Stimulated activated CD8-positive, alpha-beta memory T cell treated with anti-CD3 and anti-CD28 coated beads, Interleukin-7, amount 100 ng/mL, for 48 hours (primary cell): ENCODE data around the gene MSMP.

Experiments
- DNase-seq, 2 donors: peaks; one replicate each; pipeline ENCODE4 v3.0.0-alpha.2; 2020; ENCODE audit warnings: low read depth in 1 of 2; ENCODE audit errors: extremely low read depth in 1 of 2

Gene MSMP

DNA sequence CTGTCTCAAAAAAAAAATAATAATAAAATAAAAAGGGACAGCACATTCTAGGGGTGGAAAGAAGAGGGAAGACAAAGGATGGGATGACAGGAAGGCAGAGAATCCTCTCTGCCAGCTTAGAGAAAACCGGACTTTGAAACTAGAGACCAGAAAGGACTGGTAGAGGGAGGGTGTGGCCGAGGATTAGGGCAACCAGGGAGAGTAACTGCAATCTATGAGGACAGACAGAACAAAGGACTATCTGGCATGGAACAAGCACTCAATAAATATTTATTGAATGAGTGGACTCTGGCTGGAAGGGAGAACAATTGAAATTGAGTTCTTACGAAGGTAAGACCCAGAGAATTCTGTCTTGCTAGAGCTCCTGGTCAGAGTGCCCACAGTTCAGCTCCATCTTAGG, 7.5 kb downstream of the MSMP start:
- DNase-seq = no peak

DNA sequence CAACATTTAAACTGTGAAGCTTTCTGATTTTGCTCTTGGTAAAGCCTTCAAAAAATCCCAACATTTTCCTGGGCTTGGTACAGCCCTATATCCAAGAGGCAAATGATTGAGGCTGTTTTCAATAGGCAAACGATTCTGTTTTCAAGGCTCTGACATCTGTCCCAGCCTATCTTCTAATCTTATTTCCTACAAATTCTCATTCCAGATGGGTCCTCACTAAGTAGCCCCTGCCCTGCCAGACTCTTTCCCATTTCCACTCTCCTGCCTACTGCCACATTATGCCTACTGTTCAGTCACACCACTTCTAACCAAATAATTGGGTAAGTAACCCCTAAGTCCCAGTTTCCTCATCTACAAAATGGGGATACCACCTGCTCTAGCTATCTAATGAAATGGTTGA, 8.5 kb downstream of the MSMP start:
- DNase-seq = no peak

DNA sequence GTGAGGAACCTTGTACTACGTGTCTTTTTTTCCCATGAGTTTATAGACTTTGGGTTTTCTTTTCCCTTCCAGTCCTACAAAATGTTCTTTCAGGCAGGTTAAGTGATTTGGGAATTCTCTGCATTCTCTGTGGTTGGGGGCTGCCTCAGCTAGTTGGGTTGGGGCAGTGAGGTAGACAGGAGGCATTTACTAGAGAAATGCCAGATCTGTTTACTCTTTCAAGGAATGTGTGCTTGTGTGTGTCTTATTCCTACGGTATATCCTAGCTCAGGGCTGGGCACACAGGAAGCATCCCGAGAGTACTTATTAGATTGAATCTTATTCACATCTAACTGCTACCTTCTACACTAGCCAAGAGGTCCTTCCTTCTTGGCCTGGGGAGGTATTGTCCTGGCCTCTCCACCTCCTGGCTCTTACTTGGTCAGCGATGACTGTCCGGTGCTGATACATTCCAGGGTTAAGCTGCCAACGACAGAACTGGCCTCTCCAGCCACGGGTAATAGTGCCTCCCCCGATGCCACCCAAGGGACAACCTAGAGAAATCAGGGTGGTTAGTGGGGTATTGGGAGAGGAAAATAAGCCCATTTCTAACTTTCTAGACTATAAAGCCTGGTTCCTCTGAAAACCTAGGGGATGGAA, 10.1 kb downstream of the MSMP start:
- DNase-seq = no peak

DNA sequence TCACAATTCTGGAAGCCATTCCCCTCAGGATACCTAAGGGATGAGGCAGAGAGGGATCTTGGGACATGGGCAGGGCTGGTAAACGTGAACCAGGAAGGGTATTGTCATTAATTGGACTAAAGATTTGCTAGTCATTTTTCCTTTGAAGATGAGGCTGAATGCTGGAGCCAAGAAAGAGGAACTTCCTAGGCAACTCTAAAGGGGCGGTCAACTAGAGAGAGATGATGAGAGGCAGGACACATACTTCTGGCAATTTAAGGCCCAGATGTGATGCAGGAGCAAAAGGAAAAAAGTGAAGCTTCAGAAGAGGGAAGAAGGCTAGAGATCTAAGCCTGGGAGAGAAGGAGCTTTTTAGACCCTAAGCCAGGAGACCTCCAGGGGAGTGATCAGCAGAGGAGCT, 10.6 kb downstream of the MSMP start:
- no peak for DNase-seq

DNA sequence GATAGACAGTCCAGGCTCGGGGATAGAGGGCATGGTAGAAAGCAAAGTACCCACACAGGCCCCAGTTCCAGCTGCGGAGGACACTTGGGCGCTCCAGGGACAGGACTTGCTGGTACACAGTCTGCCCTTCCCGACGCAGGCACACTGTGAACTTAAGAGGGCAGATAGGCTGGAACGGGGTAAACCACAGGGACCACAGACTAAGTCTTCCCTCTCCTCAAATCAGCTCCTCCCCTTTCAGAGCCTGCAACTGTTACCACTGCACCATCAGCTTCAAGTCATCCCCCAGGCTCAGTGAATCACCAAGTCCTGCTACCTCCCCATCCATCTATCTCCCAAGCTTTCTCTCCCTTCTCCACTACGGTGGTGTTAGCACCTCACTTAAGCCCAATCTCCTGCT, 12.3 kb downstream of the MSMP start:
- no peak for DNase-seq

DNA sequence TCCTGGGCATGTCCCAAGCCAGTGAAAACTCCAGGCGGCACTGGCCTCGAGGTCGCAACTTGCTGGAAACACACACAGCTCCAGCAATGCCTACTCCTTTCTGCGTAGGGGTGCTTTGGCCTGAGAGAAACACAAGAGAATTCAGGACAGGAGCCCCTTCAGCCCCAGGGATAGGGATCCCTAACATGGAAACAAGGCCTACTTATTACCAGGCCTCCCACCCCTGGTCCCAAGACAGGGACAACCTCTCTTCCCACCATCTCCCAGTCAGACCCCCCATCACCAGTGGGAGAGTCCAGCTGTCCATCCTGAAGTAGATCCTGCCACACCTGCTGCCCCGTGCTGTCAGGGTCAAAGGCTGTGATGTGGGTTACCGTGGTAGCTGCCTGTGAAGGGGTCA, 13.8 kb downstream of the MSMP start:
- no peak for DNase-seq

DNA sequence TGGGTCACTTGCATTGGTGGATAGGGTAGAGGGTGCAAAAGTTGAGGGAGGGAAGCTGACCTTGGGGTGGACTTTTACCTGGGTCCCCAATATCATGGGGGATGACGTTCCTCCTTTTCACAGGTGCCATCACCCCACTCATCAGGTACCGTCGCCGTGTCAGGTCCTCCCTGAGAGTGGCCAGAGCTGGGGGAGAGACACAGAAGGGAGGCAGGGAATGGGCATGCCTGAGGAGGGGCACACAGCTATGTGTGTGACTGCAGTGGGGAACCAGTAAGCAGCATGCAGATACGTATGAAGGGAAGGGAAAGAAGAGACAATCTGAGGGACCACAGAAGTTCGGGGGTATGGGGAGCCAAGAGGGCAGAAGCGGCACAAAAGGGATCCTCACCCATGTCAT, 15.2 kb downstream of the MSMP start:
- no peak for DNase-seq

DNA sequence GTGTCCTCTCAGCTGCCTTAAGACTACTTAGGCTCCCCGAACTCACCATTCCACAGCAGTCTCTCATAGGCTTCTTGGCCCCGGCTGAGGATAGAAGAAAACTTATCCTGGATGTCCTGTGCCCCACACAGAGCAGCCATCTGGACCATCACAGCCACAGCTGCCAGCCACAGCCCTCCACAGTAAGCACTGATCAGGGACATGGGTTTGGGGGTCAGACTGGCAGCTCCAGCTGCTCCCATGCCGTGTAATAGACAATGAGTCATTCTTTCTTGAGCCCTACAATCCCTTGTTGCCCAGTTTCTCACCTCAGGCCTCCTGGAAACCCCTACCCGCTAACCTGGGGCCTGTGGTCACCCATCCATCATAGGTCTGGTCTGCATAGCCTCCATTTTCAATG, 15.9 kb downstream of the MSMP start:
- DNase-seq = no peak

DNA sequence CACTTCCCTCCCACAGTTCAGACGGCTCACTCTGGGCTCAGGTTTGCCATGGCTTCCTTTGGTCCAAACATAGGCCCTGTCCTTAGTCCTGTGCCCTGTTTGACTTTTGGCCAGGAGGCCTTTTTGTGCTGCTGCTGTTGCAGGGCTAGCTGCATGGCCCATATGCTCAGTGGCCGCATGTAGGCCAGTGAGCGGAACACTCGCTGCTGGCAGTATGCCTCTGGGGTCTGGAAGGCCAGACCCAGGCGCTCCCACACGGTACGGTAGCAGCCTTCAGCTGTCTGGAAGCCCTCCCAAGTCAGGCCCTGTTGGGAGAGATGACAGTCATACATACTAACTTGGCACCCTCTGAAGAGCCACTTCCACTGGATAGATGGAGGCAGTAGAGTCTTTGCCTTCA, 16.9 kb downstream of the MSMP start:
- DNase-seq = no peak

DNA sequence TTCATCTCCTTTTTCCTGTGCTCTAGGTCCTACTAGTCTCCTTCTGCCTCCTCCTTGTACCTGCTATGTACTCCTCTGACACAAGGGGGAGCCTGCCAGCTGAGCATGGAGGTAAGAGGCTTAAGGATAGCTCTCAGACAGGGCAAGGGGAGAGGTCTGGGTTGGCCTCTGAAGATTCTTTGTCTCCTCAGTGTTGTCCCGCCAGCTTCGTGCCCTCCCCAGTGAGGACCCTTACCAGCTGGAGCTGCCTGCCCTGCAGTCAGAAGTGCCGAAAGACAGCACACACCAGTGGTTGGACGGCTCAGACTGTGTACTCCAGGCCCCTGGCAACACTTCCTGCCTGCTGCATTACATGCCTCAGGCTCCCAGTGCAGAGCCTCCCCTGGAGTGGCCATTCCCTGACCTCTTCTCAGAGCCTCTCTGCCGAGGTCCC, 17.9 kb downstream of the MSMP start:
- peak in 1 of 2 donors; percentile 50 for DNase-seq

DNA sequence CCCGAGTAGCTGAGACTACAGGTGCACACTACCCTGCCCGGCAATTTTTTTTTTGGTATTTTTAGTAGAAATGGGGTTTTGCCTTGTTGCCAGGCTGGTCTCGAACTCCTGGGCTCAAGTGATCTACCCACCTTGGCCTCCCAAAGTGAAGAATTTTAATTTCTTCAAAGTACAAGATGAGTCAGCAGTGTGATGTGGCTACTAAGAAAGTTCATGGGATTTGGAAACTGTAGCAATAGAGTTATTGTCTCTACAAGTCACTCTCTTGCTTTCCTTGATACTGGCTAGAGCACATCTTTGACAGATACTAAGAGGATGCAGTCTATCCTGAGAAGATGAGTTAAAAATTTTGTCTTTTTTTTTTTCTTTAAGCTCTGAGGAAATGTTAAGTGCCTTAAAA, 20.0 kb downstream of the MSMP start:
- DNase-seq = no peak

DNA sequence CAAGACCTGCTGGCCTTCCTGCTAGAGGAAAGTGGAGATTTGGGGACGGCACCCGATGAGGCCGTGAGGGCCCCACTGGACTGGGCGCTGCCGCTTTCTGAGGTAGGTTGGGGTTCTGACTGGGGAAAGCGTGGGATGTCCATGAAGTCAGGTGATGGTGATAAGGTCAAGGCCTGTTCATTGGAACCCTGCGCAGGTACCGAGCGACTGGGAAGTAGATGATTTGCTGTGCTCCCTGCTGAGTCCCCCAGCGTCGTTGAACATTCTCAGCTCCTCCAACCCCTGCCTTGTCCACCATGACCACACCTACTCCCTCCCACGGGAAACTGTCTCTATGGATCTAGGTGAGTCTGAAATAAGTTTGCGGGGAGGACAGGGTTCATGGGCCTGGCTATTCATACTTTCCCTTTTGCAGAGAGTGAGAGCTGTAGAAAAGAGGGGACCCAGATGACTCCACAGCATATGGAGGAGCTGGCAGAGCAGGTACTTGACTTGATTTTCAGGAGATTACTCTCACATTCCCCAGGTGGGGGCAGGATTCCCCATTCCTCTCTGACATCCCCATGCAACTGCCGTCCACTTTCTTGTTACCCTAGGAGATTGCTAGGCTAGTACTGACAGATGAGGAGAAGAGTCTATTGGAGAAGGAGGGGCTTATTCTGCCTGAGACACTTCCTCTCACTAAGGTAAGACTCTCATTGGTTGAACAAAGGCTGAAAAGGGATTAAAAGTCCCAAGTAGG, 21.1 kb downstream of the MSMP start:
- DNase-seq = no peak

DNA sequence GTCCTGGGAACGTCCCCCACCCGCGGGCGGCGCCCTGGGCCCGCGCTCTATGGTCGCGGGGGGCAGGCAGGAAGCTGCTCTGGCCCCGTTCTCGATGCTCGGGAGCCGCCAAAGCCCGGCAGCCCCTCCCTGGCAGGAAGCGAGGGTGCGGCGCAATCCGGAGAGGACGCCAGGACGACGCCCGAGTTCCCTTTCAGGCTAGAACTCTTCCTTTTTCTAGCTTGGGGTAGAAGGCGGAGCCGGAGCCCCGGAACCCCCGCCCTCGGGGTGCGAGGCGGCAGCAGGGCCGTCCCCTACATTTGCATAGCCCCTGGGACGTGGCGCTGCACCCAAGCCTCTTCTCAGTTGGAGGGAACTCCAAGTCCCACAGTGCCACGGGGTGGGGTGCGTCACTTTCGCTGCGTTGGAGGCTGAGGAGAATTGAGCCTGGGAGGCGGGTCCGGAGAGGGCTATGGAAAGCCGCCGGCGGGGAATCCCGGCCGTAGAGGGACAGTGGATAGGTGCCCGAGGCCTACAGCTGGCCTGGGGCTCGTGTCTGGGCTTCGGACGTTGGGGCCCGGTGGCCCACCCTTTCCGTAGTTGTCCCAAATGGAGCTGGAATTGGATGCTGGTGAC, 21.8 kb downstream of the MSMP start, which contains the start of the genes CREB3 and TLN1:
TSS of gene CREB3 (plus strand) at position 482 of the 615 bp plus-strand sequence. CDS start at position 589, 107 bp downstream.
TSS of gene TLN1 (minus strand) at position 11 of the 615 bp plus-strand sequence. CDS start 6,501 bp downstream, outside the sequence.
- DNase-seq = peak; percentile 93 to 98

DNA sequence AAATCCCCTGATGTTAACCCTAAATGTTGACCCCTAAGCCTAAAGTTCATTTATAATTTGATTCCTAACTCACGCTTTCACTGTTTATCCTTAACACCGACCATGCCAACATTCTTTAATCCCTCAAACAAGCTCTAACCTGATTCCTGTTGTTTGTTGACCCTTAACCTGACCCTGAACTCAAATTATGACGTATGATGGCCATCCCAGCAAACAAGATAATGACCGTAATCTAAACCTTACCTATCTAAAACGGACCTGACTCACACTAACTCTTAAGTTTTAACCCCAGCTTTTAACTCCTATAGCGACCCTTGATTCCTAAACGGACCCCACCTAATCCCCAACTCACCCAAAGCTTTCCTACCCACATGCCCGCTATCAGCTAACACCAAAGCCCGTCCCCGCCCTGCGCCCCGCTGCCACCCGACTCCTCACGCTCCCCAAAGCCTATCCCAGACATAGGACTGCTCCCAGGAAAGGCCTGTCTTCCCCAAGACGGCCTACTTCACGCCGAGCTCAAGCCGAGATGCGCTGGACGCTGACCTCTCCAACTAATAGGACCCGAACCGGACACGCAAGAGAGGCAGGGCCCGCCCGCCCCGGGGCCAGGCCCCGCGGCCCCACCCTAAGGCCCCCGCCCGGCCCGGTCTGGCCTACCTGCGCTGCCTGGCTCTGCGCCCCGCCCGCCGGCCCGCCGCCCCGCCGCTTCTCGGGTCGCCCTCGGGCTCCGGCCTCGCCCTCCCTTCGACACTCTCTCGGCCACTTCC, 22.5 kb downstream of the MSMP start:
- DNase-seq = no peak

DNA sequence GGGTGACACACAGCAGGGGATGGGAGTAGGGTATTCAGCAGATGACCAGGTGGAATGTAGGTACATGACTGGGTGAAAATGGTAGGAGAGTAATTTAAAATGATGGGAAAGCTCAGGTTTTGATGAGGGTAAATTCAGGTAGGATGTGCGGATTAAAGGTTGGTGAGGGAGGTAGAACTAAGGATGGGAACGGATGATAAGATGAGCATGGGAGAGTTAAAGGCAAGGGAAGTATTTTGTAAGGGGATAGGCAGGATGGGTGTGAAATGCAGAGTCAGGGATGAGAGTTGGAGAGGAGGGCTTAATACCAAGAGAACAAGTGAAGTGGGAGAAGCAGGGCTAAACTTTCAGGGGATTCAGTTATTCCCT, 23.6 kb downstream of the MSMP start:
- DNase-seq = no peak

DNA sequence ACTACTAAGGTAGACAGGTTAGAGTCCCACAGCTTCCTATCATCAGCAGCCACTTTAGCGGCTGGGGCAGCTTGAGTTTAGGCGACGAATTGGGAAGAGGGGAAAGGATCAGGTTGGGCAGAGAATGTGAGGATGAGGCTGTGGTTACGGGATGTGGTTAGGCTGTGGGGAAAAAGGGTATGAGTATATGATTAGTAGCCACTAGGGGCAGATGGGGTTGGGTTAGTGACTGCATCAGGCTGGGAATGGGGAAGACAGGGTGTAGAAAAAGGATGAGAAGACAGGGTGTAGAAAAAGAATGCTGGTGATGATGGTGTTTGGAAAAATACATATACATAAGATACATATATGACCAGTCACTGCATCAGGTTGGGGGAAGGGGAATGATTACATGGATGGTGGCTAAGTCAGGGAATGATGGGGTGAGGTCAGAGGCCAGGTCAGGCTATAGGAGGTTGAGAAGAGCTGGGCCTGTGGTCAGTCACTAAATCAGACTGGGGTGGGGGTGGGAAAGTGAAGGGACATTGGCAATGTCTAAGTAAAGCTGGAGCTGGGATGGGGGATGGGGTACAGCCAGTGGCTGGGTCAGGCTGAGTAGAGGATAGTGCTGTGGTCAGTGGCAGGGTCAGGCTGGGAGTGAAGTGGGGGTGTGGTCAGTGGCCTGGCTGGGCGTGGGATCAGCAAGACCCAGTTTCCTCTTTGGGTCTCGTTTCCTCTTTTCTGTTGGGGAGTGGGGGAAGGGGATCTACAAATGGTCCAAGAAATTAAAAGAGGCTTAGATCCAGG, 24.2 kb downstream of the MSMP start:
- DNase-seq = no peak

DNA sequence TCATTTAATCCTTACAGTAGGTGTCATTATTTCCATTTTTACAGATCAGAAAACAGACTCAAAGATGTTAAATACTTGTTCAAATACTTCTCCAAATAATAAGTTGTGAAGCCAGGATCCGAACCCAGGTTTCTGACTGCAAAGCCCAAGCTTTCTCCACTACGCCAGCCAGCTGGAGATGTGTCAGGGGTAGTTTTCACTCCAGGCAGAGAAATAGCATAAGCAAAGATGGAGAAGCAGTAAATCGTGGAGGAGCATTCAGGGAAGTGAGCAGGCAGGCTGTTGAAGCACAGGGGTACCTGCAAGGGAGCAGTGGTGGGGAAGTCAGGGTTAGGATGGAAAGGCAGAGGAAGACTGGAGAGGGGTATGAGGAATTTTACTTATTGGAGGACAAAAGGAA, 25.0 kb downstream of the MSMP start:
- DNase-seq = no peak

DNA sequence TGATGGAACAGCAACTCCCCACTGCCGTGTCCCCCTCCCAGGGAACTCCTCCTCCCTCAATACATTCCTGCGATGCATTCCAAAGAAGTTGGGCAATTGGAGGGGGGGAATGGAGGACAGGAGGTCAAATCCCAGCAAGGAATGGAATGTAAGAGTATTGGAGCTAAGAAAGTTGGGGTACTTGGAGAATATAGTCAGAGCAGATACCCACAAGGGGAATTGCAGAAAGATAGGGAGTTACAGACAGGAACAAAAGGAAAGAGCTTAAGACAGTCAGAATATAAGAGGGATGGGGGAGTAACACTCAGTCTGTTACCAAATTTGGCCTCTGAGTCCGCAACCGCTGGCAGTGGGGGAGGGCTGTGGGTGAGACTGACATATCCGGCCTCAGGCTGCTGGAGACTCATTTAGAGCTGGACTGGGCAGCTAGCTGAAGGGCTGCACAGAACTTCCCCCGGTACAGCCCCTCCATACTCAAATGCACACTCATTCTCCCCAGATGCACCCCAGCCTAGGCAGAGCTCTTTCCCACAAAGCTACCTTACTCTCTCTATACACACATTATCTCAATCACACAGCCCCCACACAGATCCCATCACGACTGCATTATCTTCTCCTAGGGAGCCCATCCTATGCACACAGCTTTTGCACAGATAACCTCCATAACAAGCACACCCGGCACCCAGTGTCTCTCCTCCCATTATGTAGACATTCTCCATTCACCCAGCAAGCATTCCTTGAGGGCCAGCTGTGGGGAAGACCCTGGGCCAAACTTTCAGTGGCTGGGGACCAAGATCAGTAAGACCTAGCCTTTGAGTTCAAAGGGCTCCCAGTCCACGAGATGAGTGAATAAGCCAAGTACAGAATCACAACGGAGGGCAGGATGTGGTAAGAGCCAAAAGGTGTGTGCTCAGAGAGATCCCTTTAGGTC, 25.8 kb downstream of the MSMP start:
- DNase-seq = peak in 1 of 2 donors; percentile 54

DNA sequence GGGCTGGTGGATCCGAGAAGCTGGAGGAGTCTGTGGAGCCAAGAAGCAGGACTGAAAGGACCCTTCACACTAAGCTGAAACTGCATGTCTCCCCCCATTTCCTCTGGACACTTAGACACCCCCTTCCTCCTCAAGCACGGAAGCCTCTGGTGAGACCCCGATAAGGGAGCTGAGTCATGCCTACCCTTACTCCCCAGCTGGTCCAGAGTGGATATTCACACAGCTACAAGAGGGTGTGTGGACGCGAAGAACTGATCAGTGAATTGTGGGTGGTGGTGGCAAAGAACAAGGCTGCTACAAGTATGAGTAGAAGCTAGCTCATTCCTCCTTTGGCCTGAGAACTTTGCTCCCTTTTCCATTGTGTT, 26.4 kb downstream of the MSMP start:
- no peak for DNase-seq

DNA sequence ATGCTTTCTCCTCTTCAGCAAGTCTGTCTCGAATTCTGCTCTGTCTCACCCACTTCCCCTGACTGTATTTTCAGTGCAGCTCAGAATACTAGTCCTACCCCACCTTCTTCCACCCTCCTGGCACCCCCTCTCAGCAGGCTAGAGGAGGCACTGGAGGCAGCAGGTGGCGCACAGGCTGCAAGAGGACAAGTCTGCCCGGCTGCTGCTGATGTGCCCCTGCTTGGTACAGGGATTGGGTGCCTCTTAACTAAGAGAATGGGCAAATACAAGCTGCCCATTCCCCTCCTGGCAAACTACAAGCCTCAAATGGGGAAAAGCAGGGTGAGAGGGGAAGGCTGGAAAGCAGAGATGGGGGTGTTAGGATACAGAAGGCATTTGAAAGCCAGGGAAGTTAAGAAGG, 27.1 kb downstream of the MSMP start:
- no peak for DNase-seq
